H1 (cell line): ENCODE measurements around the gene MLF1.

Experiments
- POLR2A ChIP-seq, 2 experiments: IDR thresholded peaks; 1 replicate in 1 of 2; 2 replicates in 1 of 2; pipeline ENCODE4 v1.6.1; 2011; ENCODE audit warnings: low read depth in 2 of 2, low read length in 2 of 2, mild to moderate bottlenecking in 2 of 2; ENCODE audit errors: control extremely low read depth in 1 of 2
- SP4 ChIP-seq: IDR thresholded peaks from 2 replicates; pipeline ENCODE4 v1.6.1; 2012; ENCODE audit warnings: low read length, inconsistent platforms
- TEAD4 ChIP-seq: IDR thresholded peaks from 2 replicates; pipeline ENCODE4 v1.6.1; 2012; ENCODE audit warnings: low read depth, low read length, inconsistent platforms, mixed read lengths
- TF ChIP-seq, protein P1 (sequence below), 3 experiments: IDR thresholded peaks; 1 replicate in 2 of 3; 2 replicates in 1 of 3; pipeline versions ENCODE4 v1.5.1 to v1.6.1; 2011; ENCODE audit warnings: low read length in 3 of 3, mild to moderate bottlenecking in 3 of 3, inconsistent platforms in 2 of 3, low read depth in 1 of 3, moderate library complexity in 1 of 3; ENCODE audit not compliant: insufficient read depth in 1 of 3; ENCODE audit errors: control extremely low read depth in 1 of 3

DNA sequence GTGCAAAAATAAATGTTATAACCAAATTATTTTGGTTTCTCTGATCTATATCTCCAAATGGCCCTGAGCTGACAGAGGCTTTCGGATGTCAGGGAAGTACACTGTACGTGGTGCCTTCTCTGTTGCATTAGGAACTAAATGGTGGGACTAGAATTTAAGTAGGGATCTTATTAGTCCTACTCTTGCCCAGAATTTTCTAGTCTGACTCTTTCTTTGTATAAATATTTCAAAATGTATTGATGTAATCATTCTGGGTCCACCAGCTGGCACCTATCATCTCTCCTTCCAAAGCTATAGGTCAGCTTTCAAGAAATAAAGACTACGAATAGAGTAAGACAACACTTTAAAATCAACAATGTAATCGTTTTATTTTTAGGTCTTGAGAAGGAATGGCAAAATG, 22.3 kb upstream of the MLF1 start:
- TF ChIP-seq, protein P1, sequence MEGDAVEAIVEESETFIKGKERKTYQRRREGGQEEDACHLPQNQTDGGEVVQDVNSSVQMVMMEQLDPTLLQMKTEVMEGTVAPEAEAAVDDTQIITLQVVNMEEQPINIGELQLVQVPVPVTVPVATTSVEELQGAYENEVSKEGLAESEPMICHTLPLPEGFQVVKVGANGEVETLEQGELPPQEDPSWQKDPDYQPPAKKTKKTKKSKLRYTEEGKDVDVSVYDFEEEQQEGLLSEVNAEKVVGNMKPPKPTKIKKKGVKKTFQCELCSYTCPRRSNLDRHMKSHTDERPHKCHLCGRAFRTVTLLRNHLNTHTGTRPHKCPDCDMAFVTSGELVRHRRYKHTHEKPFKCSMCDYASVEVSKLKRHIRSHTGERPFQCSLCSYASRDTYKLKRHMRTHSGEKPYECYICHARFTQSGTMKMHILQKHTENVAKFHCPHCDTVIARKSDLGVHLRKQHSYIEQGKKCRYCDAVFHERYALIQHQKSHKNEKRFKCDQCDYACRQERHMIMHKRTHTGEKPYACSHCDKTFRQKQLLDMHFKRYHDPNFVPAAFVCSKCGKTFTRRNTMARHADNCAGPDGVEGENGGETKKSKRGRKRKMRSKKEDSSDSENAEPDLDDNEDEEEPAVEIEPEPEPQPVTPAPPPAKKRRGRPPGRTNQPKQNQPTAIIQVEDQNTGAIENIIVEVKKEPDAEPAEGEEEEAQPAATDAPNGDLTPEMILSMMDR (IDR thresholded peaks at IDR 0.05; ENCODE audit: control extremely low read depth in 1 of 3, insufficient read depth in 1 of 3, low read depth in 1 of 3, low read length in 3 of 3) = no peak
- TF ChIP-seq SP4 (no peak), TEAD4 (no peak), POLR2A (IDR thresholded peaks at IDR 0.05; ENCODE audit: control extremely low read depth in 1 of 2, low read depth in 2 of 2, low read length in 2 of 2) (no peak)
